UCSD-AML1 (cell line): Measurements from ENCODE around the gene DEPP1.

Experiments
- DNase-seq: peaks from one replicate; lab custom pipeline; 2025; ENCODE audit not compliant: unreplicated experiment; lab: John Stamatoyannopoulos, UW

Gene DEPP1

DNA sequence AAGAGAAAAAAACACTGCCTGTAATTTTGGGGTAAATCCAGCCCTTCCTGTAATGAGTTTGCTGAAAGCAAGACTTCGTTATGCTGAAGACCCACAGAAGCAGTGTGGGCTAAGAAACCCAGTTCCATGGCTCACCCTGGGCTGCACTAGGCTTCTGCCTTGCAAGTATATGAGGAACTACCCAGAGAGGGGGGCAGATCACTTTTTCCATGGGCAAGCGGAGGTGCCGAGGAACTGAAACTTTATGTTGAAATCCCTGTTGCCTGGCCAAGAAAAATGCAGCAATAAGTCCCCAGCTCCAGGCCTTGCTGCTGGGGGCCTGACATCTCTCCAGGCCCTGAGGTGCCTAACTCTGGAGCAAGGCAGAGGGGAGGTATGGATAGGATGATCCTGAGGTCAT, 10.5 kb downstream of the DEPP1 start:
- peak; percentile 62 for DNase-seq

DNA sequence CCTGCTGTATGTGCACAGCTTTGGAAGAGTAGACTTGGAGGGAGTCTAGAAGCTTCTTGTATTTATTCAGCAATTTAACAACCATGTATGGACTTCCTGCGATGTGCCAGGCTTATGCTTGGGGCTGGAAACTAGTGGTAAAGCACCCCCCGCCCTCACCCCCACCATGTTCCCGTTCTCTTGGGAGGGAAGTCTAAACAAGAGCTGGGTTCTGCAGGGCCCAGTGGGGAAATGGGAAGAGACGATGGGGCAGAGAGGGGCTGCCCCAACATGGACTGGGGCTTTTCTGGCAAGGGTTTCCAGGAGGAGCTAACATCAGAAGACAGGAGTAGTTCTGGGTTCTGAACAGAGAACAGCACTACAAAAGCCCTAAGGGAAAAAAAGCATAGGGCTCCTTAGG, 11.0 kb downstream of the DEPP1 start:
- DNase-seq = peak; percentile 56

DNA sequence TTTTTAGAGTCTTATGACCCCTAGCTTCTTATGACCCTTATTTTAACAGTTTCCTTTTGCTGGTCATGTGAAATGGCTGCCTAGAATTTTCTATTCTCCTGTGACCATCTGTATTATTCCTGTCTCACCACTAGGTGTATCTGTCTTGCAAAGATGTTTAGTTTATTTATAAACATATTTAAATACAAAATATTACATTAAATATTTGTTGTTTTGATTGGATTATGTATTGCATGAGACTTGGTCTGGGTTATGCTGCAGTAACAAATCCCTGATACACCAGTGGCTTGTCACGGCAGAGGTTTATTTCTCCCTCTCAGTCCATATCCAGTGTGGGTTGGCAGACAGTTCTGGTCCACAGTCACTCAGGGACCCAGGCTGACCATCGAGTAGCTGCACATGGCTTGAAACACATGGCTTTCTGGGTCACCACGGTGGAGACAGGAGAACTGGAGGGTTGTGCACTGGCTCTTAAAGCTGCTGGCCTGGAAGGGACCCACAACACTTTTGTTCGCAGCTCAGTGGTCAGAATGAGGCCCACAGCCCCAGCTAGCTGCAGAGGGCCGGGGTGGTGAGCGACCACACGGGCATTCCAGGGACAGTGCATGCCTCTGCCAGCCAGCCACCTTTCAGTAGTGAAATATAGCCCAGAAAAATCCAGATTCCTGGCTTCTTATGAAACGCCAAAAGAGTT, 11.6 kb downstream of the DEPP1 start:
- no peak for DNase-seq

DNA sequence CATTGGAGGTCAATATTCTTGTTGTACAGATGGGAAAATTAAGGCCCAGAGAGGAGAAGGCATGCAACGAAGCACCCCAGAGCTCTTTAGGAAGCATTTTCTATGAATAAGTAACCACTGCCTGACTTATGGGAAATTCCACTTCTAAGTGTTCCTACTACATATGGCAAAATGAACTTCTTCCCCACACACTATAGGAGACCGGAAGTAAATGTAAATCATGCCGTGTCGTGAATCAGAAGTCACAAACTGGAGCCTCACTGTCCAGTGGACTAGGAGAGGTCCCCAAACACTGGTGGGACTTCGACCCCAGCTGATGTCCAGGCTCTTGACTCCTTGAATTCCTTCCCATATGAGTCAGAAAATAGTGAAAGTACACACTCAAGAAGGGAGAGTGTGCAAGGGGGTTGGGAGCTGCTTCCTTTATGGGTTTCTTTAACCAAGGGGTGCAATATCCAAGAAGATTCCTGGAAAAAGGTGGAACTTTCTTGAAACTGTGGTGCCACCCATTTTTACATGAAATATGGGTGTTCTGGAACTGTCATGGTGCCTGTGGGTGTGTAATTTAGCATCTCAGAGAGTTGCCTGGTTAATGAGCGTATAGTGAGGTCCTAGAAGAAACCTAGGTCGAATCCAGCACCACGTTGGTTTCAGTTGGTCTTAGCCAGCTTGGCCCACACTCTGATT, 12.3 kb downstream of the DEPP1 start:
- DNase-seq = no peak

DNA sequence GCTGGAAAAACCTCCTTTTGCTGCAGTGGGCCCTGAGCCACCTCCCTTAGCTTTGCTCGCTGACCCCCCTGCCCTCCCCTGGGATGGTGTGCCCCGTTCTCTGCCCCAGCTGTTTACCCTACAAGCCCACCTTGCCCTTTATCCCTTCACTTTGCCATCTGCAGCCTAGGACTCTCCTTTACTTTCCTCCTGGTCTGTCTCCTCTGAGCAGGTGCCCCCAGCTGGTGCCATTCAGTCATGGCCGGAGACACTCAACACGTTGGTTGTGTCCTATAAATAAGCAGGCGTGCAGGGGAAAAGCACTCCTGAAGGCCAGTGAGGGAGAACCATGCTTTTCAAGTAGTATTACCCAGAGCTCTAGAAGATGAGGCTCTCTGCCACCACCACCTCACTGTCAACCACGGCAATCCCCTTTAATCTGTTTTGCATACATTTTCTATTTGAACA, 12.9 kb downstream of the DEPP1 start:
- no peak for DNase-seq

DNA sequence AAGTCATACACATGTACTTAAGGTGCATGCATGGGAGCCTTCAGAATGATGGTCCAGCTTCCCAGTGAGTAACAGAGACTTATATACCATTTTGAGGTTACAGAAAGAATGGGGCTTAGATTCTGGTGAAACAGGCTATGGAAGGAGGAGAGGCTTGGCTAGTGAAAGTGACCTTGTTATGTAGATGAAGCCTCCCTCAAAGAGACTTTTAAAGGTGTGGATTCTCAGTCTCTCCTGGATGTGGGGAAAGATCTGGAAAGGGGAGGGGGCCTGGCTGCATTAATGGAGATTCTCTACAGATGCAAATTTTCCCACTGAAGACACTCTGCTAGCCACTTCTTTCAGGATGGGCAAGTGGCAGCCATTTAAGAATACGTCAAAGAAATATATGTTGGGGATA, 13.5 kb downstream of the DEPP1 start:
- no peak for DNase-seq

DNA sequence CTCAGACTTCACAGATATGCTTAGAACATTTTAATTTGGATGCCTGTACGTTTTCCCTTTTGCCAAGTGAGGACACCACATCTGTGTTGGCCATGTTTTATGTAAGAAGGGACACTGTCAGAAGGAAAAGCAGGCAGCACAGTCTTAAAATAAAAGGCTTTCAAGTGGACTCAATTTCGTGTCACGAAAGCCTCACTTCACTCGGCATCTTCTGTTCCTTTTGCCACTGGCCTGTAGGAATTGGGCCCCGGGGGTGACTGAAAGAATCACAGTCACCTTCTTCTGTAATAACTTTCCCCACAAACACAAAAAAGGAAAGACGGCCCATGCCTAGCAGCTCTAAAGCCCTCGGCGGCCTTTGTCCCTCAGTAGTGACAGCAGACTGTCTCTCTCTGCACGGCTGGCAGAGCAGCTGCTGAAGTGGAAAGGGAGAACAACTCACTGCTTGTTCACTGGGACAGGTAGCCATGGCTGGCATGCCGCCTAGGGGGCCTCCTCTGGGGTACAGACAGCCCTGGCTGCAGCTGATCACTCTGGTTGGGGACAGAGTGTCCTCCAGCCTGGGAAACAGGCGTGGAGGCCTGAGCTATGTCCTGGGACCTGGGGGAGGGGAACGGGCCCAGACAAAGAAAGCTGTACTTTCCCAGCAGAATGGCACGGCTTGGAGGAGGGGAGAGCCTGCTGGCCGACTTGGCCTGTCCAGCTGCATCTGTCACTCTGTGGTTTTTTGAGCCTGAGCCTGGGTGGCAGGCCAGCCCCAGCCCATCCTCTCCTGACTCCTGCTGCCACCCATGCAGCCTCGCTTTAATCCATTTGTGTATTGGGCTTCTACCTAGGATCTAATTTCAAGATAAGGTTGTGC, 14.6 kb downstream of the DEPP1 start:
- DNase-seq = no peak

DNA sequence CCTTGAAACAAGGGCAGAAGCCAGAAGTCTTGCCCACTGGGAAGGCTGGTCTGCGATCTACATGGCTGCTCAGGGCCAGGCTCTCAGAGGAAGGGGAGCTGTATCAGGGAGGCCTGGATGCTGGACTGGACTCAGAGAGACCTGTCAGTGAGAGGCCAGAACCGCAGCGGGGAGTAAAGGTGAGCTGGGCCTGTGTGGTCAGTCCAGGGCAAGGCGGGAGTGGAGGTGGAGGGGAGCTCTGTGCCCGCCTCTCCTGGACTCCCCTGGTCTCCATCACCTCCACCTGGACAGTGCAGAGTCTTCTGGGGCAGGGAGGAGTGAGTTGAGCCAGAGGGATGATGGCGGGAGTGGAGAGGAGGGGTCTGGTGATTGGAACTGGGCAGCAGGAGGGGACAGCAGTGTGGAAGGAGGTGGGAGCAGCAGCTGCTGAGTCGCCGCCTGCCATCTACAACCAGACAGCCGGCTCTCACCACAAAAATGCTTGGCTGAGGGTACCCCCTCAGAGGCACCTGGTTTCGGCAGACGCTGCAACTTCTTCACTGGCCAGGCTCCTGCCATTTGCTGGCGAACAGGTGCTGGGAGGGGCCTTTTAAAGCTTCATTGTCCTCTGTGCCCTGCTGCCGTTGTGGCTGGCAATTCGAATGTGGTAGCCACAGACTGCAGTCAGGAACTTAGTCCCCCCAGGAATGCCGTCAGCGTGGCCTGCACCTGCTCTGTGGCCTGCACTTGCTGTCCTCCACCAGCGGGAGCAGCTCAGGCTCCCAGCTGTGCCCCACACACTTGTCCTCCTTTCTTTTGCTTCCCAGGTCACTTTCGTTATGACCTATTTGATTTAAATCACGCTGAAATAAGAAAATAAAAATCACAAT, 15.5 kb downstream of the DEPP1 start:
- DNase-seq = no peak

DNA sequence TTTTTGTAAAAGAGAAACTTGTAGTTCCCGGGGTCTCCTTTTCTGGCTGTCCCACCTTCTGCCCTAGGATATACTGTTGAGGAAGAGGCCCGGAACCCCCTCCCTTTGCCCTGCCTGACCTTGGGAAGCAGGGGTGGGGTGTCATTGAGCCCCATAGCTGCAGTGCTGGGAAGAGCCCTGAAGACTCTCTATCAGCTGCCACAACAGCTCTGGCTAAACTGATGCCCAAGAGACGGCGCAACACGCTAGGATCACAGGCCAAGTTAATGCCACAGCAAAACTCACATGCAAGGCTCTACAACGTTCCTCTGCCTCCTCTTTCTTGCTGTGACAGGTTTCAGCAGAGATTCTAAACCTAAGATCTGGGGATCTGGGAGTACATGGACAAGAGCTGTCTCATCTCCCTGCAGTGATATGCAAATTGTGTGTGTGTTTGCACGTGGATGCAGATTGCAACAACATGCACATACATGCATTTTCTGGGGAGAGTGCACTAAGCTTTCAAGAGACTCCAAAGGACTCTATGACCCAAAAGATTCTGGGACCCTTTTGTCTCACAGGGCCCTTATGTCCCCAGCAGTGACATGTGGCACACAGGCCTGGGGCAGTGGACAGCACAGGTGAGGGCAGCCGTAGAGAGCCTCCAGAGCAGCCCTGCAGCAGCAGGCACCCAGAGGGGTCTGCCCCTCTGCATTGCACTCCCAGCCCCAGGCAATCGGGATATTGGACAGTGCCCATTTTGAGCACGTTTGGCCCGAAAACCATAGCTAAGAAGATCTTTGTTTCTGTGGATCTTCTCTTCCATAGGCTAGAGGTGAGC, 16.5 kb downstream of the DEPP1 start:
- DNase-seq = no peak

DNA sequence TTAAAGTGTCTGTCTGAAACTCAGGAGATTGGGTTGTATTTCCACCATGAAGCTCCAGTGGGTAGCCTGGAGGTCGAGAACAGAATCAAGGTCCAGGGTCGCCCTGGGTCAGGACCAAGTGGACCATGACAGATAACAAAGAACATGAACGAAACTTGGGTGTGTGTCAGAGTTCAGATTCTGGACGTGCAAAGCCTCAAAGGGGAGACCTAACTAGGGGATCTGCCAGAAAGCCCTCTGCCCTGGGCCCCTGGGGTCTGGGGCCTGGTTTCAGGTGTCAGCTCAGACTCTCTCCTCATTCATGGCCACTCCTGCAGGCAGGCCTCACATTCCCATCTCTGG, 17.4 kb downstream of the DEPP1 start:
- no peak for DNase-seq

DNA sequence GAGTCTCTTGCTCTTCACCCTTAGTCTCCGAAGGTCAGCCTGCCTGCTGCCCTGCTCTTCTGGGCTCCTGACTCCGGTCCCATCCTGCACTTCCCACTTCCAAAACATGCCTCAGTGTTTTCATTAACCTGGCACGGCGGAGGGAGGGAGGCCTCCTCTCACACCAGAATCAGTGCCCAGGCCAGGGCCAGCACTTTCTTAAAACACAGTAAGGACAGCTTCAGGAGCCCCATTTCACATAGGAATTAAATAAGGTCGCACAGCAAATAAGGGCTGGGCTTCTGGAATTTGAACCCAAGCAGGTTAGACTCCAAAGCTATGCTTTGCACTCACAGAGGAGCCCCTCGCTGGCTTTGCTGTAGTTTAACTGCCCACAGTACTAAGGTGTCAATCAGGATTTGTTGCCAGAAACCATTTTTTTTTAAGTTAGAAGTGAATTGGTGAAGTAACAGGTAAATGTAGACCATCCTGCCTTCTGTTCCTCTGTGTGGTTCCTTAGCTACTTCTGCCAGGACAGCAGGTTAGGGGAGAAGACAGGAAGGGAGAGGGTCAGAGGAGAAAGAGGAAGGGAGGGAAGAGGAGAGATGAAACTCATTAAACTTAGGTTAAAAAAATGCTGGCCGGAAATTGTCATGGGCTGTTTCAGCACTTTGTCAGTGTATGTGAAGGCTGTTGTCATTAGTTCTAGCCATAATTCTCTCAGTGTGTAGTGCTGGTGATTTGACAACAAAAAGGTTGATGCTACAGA, 18.0 kb downstream of the DEPP1 start:
- no peak for DNase-seq

DNA sequence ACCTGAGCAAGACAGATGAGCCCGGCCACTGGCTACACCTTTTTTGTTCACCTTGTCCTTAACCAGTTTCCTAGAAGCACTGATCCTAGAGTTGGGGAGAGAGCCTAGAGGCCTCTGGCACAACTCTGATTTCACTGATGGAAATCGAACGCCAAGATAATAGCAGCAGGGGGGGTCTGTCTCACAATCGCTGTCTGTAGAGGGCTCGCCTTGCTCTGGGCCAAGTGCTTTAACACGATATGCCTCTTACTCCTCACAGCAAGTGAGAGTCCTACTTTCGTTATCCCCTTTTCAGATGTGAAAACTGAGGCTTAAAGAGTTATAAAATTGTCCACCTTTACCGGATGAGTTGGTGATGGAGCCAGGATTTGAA, 18.5 kb downstream of the DEPP1 start:
- no peak for DNase-seq

DNA sequence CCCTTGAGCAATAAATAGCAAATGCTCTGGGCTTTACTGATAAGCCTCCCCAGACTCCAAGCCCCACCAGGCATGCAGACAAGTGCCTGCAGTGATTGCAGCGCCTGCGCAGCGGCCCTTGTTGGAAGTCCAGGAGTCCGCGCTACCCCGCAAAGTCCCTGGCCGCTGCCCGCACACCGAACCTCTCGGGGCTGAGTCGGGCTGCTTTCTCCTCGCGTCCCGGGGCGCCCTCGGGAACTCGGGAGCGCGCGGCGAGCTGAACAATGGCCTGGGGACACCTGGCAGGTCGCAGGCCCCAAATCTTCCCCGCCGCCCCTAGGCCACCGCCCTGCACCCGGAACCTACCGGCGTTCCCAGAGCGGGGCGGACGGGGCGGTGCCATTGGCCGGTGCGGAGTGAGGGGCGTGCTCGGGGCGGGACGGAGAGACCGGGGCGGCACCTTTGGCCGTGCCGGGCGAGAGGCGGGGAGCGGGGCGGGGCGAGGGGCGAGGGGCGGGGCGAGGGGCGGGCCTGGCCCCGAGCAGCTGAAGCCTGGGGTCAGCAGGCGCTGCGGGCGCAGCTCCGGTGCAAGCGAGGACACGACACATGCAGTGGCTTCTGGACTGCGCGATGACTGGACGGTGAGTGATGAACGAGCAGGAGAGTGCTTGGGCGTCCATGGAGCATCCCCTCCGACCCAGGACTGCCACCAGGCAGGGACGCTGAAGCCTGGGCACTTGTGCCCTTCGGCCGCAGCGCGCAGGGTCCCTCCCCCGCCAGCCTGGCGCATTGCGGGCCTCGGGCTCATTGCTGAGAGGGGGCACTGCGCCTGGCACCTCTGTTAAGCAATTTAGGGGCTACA, 19.1 kb downstream of the DEPP1 start, which contains the start of gene RASSF4:
Gene RASSF4 (plus strand): TSS at position 556 of the 841 bp plus-strand sequence. CDS start 10,401 bp downstream, outside the sequence.
- peak; percentile 89 for DNase-seq

DNA sequence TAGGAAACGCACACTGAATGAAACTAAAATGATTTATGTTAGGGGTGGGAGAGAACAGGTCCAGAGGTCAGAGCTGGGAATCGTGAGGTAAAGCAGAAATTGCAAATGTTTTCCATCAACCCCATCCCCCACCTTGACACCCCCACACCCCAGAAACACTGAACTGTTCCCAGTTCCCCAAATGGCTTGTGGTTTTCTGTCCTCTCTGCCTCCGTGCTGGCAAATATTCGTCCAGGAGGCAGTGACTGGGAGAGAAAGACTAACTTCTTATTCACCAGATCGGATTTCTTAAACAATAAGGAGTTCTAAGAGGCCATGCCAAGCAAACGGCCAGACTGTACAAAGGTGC, 19.7 kb downstream of the DEPP1 start:
- no peak for DNase-seq

DNA sequence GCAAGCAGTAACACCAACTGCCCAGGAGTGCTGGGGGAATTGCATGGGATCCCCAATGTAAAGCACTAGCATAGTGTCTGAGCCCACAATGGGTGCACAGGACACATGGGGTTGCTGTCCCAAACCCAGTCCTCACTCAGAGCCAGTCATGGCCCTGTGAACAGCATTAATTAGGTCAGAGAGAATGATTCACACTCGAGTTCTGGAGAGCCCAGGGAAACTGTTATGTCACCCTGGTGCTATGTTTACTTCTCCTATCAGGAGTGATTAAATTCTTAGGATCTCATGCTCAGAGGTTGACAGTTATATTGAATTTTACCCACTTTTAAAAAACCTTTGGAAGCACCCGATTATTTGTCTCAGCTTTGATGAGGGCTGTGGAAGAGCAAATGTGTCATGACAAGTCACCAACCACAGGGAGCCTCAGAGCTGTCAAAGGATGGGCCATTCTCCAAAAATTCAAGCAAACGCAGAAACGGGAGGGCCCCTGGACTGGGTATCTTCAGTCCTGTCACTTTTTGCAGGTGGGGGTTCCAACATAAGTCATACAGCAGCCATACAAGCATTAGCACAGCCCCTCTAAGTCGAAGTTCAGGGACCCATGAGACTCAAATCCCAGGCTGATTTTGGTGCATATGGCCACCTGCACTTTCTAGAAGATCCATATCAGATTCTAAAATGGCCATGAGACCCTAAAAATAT, 20.3 kb downstream of the DEPP1 start:
- no peak for DNase-seq

DNA sequence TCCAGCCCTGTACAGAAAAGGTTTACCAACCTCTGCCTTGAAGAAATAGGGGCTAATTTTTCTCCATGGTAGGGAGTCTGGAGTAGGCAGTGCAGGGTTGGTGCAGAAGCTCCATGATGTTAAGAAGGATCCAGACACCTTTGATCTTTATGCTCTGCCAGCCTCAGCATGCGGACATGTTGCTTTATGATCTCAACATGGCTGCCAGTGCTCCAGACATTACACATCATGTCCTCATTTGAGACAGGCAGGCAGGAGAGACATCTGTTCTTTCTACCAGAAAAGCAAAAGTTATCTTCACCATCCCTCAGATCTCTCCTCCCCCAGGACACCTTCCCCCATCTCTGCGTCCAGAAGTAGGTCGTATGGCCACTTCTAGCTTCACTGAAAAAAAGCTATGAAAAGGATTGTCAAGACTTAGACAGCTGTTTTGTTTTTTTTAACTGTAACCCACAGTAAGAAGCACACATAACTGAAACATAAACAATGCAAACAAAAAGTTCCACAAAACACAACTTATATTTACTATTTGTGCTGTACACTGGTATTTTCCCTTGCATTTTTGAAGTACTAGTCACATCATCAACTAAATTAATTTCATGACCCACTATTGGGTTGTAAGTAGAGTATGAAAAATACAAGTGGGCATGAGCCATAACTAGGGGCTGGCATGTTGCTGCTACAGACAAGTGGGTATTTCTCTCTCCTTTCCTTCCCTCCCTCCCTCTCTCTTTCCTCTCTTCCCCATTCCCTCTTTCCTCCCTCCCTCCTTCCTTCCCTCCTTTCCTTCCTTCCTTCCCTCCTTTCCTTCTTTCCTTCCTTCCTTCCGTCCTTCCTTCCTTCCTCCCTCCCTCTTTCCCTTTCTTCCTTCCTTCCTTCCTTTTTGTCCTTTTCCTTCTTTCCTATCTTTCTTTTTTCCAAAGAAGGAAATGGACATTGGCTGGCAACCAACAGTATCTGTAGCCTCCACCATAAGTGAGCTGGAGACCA, 21.6 kb downstream of the DEPP1 start:
- DNase-seq = no peak

DNA sequence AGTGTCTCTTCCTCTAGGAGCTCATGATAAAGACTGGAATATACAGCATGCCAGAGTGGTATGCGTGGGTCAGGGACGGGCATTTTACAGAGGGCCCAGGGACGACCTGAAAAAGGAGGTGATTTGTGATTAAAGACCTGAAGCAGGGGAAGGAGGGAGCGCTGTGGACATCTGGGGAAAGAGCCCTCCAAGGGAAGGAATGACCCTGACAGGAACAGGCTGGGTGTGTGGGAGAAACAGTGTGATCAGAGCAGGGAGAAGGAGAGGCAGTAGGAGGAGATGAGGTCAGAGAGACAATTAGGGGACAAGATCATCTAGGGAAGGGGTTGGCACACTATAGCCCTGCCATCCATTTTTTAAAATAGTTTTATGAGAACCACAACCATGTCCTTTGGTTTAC, 22.4 kb downstream of the DEPP1 start:
- no peak for DNase-seq
